Ovary (tissue), 9 donors: ENCODE measurements around the gene DEAF1. TPM values are rescaled to one million over a fixed set of nuclear protein-coding genes. Genes with fewer than 3 reads are reported as not detected.

Source experiments
- DNase-seq, 5 donors: peaks; one replicate each; pipeline ENCODE4 v3.0.0-alpha.2; 2019 to 2020
- H3K27ac ChIP-seq, 2 donors: fragments of 200-600 bp; one replicate each; pipeline versions ENCODE4 v1.5.1 to v1.8.0; 2019 to 2022
- H3K27me3 ChIP-seq: fragments of 200-600 bp; one replicate; pipeline ENCODE4 v1.8.0; 2022
- H3K36me3 ChIP-seq: fragments of 200-600 bp; sonication (generic); one replicate; pipeline ENCODE4 v1.5.1; 2019
- H3K4me1 ChIP-seq: one replicate; pipeline ENCODE4 v1.8.1; 2013; ENCODE audit warnings: mild to moderate bottlenecking, moderate library complexity; ENCODE audit not compliant: insufficient read depth
- H3K4me3 ChIP-seq: fragments of 200-600 bp; sonication (generic); one replicate; pipeline ENCODE4 v1.5.1; 2017
- H3K9me3 ChIP-seq, 2 donors: fragments of 200-600 bp in 1 of 2; sonication (generic) in 1 of 2; one replicate each; pipeline versions ENCODE4 v1.5.1 to v1.8.1; 2013 to 2019; ENCODE audit warnings: mild to moderate bottlenecking in 1 of 2, moderate library complexity in 1 of 2
- CTCF ChIP-seq, 3 donors: fragments of 450-650 bp in 2 of 3; fragments of 200-600 bp in 1 of 3; IDR thresholded peaks; one replicate each; pipeline versions ENCODE4 v1.5.1 to v1.8.0; 2016 to 2022; ENCODE audit warnings: antibody characterized with exemption in 3 of 3, mild to moderate bottlenecking in 1 of 3
- EP300 ChIP-seq: sonication (generic); formaldehyde crosslinking; IDR thresholded peaks from one replicate; pipeline ENCODE4 v1.6.1; 2017; ENCODE audit warnings: antibody characterized with exemption
- POLR2A ChIP-seq: fragments of 450-650 bp; IDR thresholded peaks from one replicate; pipeline ENCODE4 v1.6.1; 2017; ENCODE audit warnings: antibody characterized with exemption, mild to moderate bottlenecking, moderate library complexity
- WGBS, 3 donors: extraction: QIAGEN DNeasy Blood & Tissue Kit in 1 of 3; methylation state at CpG; one replicate each; pipeline versions ENCODE4 v1.1.5 to v1.1.7; 2013 to 2017; 5-methylcytosine and 5-hydroxymethylcytosine counted together
- intact Hi-C, 4 donors: fragments of 100-400 bp; cut with DNase I; formaldehyde crosslinking; loops; one replicate each; pipeline versions ENCODE4 v1.11.0 to v1.15.1; 2022 to 2023
- polyA plus RNA-seq, 2 donors: library from polyadenylated mRNA; stranded (reverse); fragments of 200-250 nt in 1 of 2; fragments of 350-450 nt in 1 of 2; fragmentation: Illumina TruSeq in 1 of 2; extraction: RNeasy Lipid Tissue Mini Kit (QIAGEN cat#74804) in 1 of 2; gene quantifications; one replicate each; pipeline ENCODE4 v1.2.3, GENCODE V29; 2013 to 2014
- total RNA-seq, 7 donors: library from RNA; depleted of rRNA in 2 of 7; stranded (reverse); fragments of >200 nt in 2 of 7; fragmentation: NEBNext Ultra II Directional in 3 of 7; extraction: Animal tissue kit (Norgen Biotek cat#: 25700) in 3 of 7; gene quantifications; one replicate each; pipeline versions ENCODE4 v1.1.0 to v1.2.4, GENCODE V29; 2016 to 2023
- donor health status: DM: no; HTN: no; CAD: no; lungs with moderate emphysema.
- donor health status: DM: no; HTN: no; CAD: no.
- donor health status: Bipolar disorder and iron deficiency.
- donor health status: DM: yes; HTN: yes; CAD: no.
- donor health status: DM: no; HTN: no; CAD: no.
- donor health status: DM: yes; HTN: yes; CAD: no.

DEAF1 gene
- total and polyA plus RNA-seq, 9 donors, result 10.2 to 43.4 (median 28.6) TPM

- Histone ChIP-seq H3K36me3 (no peaks in the 10 kb centered on the region), H3K4me3 (no peak overlapping the region), H3K9me3 (no peaks in the 10 kb centered on the region), H3K27me3 (no peaks in the 10 kb centered on the region), H3K4me1 (peaks cover 5% of the 10 kb centered on the region), H3K27ac (no peak overlapping the region)
- 94 to 96% (median 96%) methylated on average over 13 of the region's 13 CpGs for WGBS, 3 donors
- intact Hi-C loops, result no loop called here
- TF ChIP-seq CTCF (IDR thresholded peaks at IDR 0.05) (no peak), POLR2A (no peak), EP300 (no peak)
- no peak for DNase-seq
Observed at GRCh38 chr11:620201-620600, 74.8 kb downstream of the DEAF1 start.

GRCh38 chr11:619628-620050 is 75.4 kb downstream of the DEAF1 start:
- H3K27ac ChIP-seq, result no peak overlapping the region
- no peaks in the 10 kb centered on the region for H3K27me3 ChIP-seq
- WGBS, 3 donors, result 88 to 93% (median 90%) methylated on average over 21 to 22 of the region's 22 CpGs
- DNase-seq, result peak in 1 of 5 donors; percentile 40
- H3K4me1 ChIP-seq, result peaks cover 8% of the 10 kb centered on the region
- no peak overlapping the region for H3K4me3 ChIP-seq
- TF ChIP-seq EP300, result no peak
- TF ChIP-seq POLR2A, result no peak
- TF ChIP-seq CTCF (IDR thresholded peaks at IDR 0.05), result no peak
- intact Hi-C loops, result loop anchor here in 1 of 4 donors (10.0 kb wide), 1 partner anchor 55 kb away; no protein-coding TSS in a partner anchor
- no peaks in the 10 kb centered on the region for H3K9me3 ChIP-seq
- no peaks in the 10 kb centered on the region for H3K36me3 ChIP-seq

- intact Hi-C loops, result loop anchor here in 1 of 4 donors (10.0 kb wide), 1 partner anchor 56 kb away; no protein-coding TSS in a partner anchor
- no peak overlapping the region for H3K27ac ChIP-seq
- peaks cover 8% of the 10 kb centered on the region for H3K4me1 ChIP-seq
- no peak for TF ChIP-seq EP300
- TF ChIP-seq CTCF (IDR thresholded peaks at IDR 0.05), result no peak
- no peak for TF ChIP-seq POLR2A
- 88 to 90% (median 90%) methylated on average over 22 to 24 of the region's 24 CpGs for WGBS, 3 donors
- peak in 1 of 5 donors; percentile 38 for DNase-seq
- no peaks in the 10 kb centered on the region for H3K27me3 ChIP-seq
- no peak overlapping the region for H3K4me3 ChIP-seq
- H3K36me3 ChIP-seq, result no peaks in the 10 kb centered on the region
- H3K9me3 ChIP-seq, result no peaks in the 10 kb centered on the region
Observed at GRCh38 chr11:618856-619627, 76.0 kb downstream of the DEAF1 start.

- Histone ChIP-seq H3K9me3 (no peaks in the 10 kb centered on the region), H3K27ac (no peak overlapping the region), H3K36me3 (no peaks in the 10 kb centered on the region), H3K27me3 (no peaks in the 10 kb centered on the region), H3K4me1 (peaks cover 8% of the 10 kb centered on the region), H3K4me3 (no peak overlapping the region)
- DNase-seq, result peak in 3 of 5 donors; percentile 11 to 47 (median 29)
- intact Hi-C loops, result loop anchor here in 1 of 4 donors (10.0 kb wide), 1 partner anchor 57 kb away; no protein-coding TSS in a partner anchor
- WGBS, 3 donors, result 91 to 93% (median 93%) methylated on average over 24 to 25 of the region's 25 CpGs
- TF ChIP-seq POLR2A (no peak), CTCF (IDR thresholded peaks at IDR 0.05) (no peak), EP300 (no peak)
Observed at GRCh38 chr11:617912-618682, 76.9 kb downstream of the DEAF1 start.
